Mesenchymal stem cell (in vitro differentiated cells and primary cell): ENCODE measurements around the gene MOG.

Experiments
- DNase-seq: peaks from one replicate; pipeline ENCODE4 v3.0.0-alpha.2; 2013
- H2AFZ ChIP-seq: one replicate; pipeline ENCODE4 v1.6.1; 2013; ENCODE audit warnings: low read depth, mild to moderate bottlenecking, control low read depth, inconsistent platforms, low read length, moderate library complexity
- H2AK5ac ChIP-seq: 2 replicates; pipeline ENCODE4 v1.6.1; 2013; ENCODE audit warnings: low read length, moderate library complexity, mild to moderate bottlenecking, inconsistent platforms; ENCODE audit not compliant: severe bottlenecking
- H2BK120ac ChIP-seq: one replicate; pipeline ENCODE4 v1.6.1; 2013; ENCODE audit warnings: low read depth, mild to moderate bottlenecking, inconsistent platforms, low read length, moderate library complexity
- H2BK12ac ChIP-seq, 2 experiments: one replicate each; pipeline ENCODE4 v1.6.1; 2013; ENCODE audit warnings: inconsistent platforms in 2 of 2, low read length in 2 of 2, mild to moderate bottlenecking in 2 of 2, moderate library complexity in 2 of 2, control low read depth in 1 of 2
- H2BK15ac ChIP-seq: one replicate; pipeline ENCODE4 v1.6.1; 2013; ENCODE audit warnings: mild to moderate bottlenecking, low read depth, inconsistent platforms; ENCODE audit not compliant: poor library complexity, severe bottlenecking
- H2BK5ac ChIP-seq: 2 replicates; pipeline ENCODE4 v1.6.1; 2013; ENCODE audit warnings: low read depth, mild to moderate bottlenecking, low read length, control low read depth, inconsistent platforms; ENCODE audit not compliant: poor library complexity, severe bottlenecking
- H3K14ac ChIP-seq, 2 experiments: one replicate each; pipeline ENCODE4 v1.6.1; 2013; ENCODE audit warnings: inconsistent platforms in 2 of 2, low read length in 2 of 2, control low read depth in 1 of 2, mild to moderate bottlenecking in 1 of 2, moderate library complexity in 1 of 2
- H3K18ac ChIP-seq, 2 experiments: one replicate each; pipeline ENCODE4 v1.6.1; 2013; ENCODE audit warnings: inconsistent platforms in 2 of 2, low read length in 2 of 2, control low read depth in 1 of 2, low read depth in 1 of 2, mild to moderate bottlenecking in 1 of 2
- H3K23ac ChIP-seq, 2 experiments: one replicate each; pipeline ENCODE4 v1.6.1; 2013; ENCODE audit warnings: inconsistent platforms in 2 of 2, low read length in 2 of 2, mild to moderate bottlenecking in 2 of 2, moderate library complexity in 2 of 2, control low read depth in 1 of 2
- H3K27ac ChIP-seq: 2 replicates; pipeline ENCODE4 v1.5.1; 2013; ENCODE audit warnings: mild to moderate bottlenecking, moderate library complexity, low read length, control low read depth, inconsistent platforms; ENCODE audit not compliant: poor library complexity, severe bottlenecking
- H3K27me3 ChIP-seq, 2 experiments: 2 replicates each; pipeline versions ENCODE4 v1.6.1 to v1.7.0; 2013; ENCODE audit warnings: low read length in 2 of 2, mild to moderate bottlenecking in 2 of 2, moderate library complexity in 2 of 2, control low read depth in 1 of 2, inconsistent platforms in 1 of 2; ENCODE audit not compliant: control insufficient read depth in 1 of 2, insufficient read depth in 1 of 2
- H3K36me3 ChIP-seq, 2 experiments: 2 replicates each; pipeline versions ENCODE4 v1.6.1 to v1.7.0; 2013; ENCODE audit warnings: low read length in 2 of 2, control low read depth in 1 of 2, inconsistent platforms in 1 of 2, low read depth in 1 of 2, mild to moderate bottlenecking in 1 of 2; ENCODE audit not compliant: insufficient read depth in 2 of 2, control insufficient read depth in 1 of 2
- H3K4ac ChIP-seq, 2 experiments: one replicate each; pipeline ENCODE4 v1.6.1; 2013; ENCODE audit warnings: inconsistent platforms in 2 of 2, low read length in 2 of 2, mild to moderate bottlenecking in 2 of 2, moderate library complexity in 2 of 2, control low read depth in 1 of 2, low read depth in 1 of 2
- H3K4me1 ChIP-seq: 2 replicates; pipeline ENCODE4 v1.6.1; 2013; ENCODE audit warnings: low read depth, low read length, control low read depth; ENCODE audit not compliant: control insufficient read depth, insufficient read depth
- H3K4me2 ChIP-seq: 2 replicates; pipeline ENCODE4 v1.6.1; 2013; ENCODE audit warnings: low read length, mild to moderate bottlenecking, inconsistent platforms; ENCODE audit not compliant: poor library complexity, severe bottlenecking
- H3K4me3 ChIP-seq, 2 experiments: 2 replicates each; pipeline versions ENCODE4 v1.5.1 to v1.7.0; 2013; ENCODE audit warnings: low read length in 2 of 2, mild to moderate bottlenecking in 2 of 2, control low read depth in 1 of 2, low read depth in 1 of 2; ENCODE audit not compliant: insufficient read depth in 1 of 2
- H3K79me1 ChIP-seq: replicated peaks from 2 replicates; pipeline ENCODE4 v1.6.1; 2013; ENCODE audit warnings: mild to moderate bottlenecking, control low read depth, low read length, inconsistent platforms; ENCODE audit not compliant: poor library complexity, severe bottlenecking
- H3K9ac ChIP-seq: 2 replicates; pipeline ENCODE4 v1.7.0; 2013; ENCODE audit warnings: mild to moderate bottlenecking, low read length, moderate library complexity
- H3K9me3 ChIP-seq: 2 replicates; pipeline ENCODE4 v1.7.0; 2013; ENCODE audit warnings: mild to moderate bottlenecking, low read length; ENCODE audit not compliant: control insufficient read depth
- H4K8ac ChIP-seq: one replicate; pipeline ENCODE4 v1.6.1; 2013; ENCODE audit warnings: inconsistent platforms, mild to moderate bottlenecking, low read length, moderate library complexity
- H4K91ac ChIP-seq: one replicate; pipeline ENCODE4 v1.6.1; 2013; ENCODE audit warnings: mild to moderate bottlenecking, low read length, inconsistent platforms
- WGBS: methylation state at CpG from one replicate; pipeline ENCODE4 v1.1.7; 2013; ENCODE audit warnings: mixed read lengths; 5-methylcytosine and 5-hydroxymethylcytosine counted together

Gene MOG

DNA sequence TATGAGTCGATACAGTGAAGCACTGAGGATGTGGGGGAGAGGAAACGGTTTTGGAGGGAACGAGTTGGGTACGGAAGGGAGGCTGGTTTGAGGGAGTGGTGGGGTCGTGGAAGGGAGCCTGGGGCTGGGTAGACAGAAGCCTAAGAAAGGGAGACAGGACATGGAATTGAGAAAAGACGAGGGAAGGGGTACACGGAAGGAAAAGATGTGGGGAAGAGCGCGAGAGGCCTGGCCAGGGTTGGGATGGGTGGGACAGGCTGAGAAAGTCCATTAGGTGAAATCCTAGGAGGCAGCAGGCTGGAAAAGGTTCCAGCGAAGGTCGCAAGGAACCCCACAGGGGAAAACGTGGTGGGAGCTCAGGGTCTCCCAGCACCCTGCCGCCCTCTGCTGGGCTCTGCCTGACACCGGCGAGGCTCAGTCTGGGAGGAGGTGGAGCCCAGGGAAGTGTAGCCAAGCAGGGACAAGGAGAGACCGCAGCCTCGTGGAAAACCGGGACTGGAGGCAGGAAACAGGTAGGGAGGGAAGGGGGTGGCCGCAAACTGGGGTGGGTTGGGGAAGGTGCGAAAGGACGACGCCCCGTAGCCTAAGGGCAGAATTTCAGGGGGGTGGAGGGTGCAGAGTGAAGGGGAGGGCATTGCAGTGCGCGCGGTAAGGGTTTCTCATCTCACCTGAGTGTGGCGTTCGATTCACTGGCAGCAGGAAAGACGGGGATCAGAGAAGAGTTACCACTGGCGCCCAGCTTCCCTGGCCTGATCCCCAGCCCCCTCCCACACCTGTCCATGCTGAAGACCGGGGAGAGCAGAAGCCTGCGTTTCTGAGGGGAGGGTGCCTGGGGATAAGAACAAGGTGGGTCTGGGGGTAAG is 28.2 kb upstream of the MOG start:
- Histone ChIP-seq H3K27ac (peak overlapping the region; percentile 69), H3K9ac (peak overlapping the region; percentile 87), H2BK12ac (peak overlapping the region; percentile 73 to 94), H3K27me3 (no peaks in the 10 kb centered on the region), H2BK15ac (no peak overlapping the region), H4K8ac (peak overlapping the region; percentile 75), H3K4ac (peak overlapping the region in 1 of 2 experiments; percentile 78), H2AFZ (peak overlapping the region; percentile 60), H2AK5ac (no peak overlapping the region), H2BK5ac (peak overlapping the region; percentile 12), H3K4me2 (peak overlapping the region; percentile 93), H3K9me3 (no peaks in the 10 kb centered on the region), H3K4me3 (peak overlapping the region; percentile 66 to 93), H4K91ac (peak overlapping the region; percentile 71), H3K79me1 (peaks cover 39% of the 10 kb centered on the region), H3K18ac (peak overlapping the region; percentile 82 to 88), H3K36me3 (peaks cover 7% of the 10 kb centered on the region in 2 experiments), H3K14ac (peak overlapping the region in 1 of 2 experiments; percentile 53), H2BK120ac (no peak overlapping the region), H3K4me1 (peaks cover 34% of the 10 kb centered on the region), H3K23ac (peak overlapping the region in 1 of 2 experiments; percentile 57)
- WGBS = 3% methylated on average over 29 of the region's 32 CpGs
- DNase-seq = peak; percentile 86

- Histone ChIP-seq H3K23ac (no peak overlapping the region), H4K8ac (no peak overlapping the region), H3K4me2 (no peak overlapping the region), H3K4me3 (no peak overlapping the region), H2BK12ac (no peak overlapping the region), H2BK15ac (no peak overlapping the region), H3K27ac (no peak overlapping the region), H3K4me1 (peaks cover 36% of the 10 kb centered on the region), H3K18ac (no peak overlapping the region), H2BK5ac (no peak overlapping the region), H4K91ac (no peak overlapping the region), H2AK5ac (no peak overlapping the region), H3K9me3 (no peaks in the 10 kb centered on the region), H3K4ac (no peak overlapping the region), H2BK120ac (no peak overlapping the region), H3K36me3 (peaks cover 0 to 4% of the 10 kb centered on the region in 2 experiments), H2AFZ (no peak overlapping the region), H3K27me3 (no peaks in the 10 kb centered on the region), H3K79me1 (peaks cover 37% of the 10 kb centered on the region), H3K14ac (no peak overlapping the region), H3K9ac (peak overlapping the region; percentile 87)
- DNase-seq = no peak
- WGBS = 83% methylated on average over 1 of the region's 2 CpGs
Observed at GRCh38 chr6:29629571-29629970, 27.3 kb upstream of the MOG start.

- Histone ChIP-seq H3K4me1 (peaks cover 30% of the 10 kb centered on the region), H3K36me3 (peaks cover 0 to 4% of the 10 kb centered on the region in 2 experiments), H3K18ac (no peak overlapping the region), H3K27ac (no peak overlapping the region), H3K4ac (no peak overlapping the region), H2BK12ac (no peak overlapping the region), H2BK5ac (no peak overlapping the region), H2AK5ac (peak overlapping the region; percentile 47), H3K9me3 (no peaks in the 10 kb centered on the region), H4K91ac (no peak overlapping the region), H2BK120ac (no peak overlapping the region), H3K27me3 (no peaks in the 10 kb centered on the region), H3K79me1 (peaks cover 30% of the 10 kb centered on the region), H3K9ac (no peak overlapping the region), H3K14ac (no peak overlapping the region), H2AFZ (no peak overlapping the region), H3K23ac (no peak overlapping the region), H3K4me2 (peak overlapping the region; percentile 41), H2BK15ac (no peak overlapping the region), H3K4me3 (no peak overlapping the region), H4K8ac (no peak overlapping the region)
- 73% methylated on average over 9 of the region's 9 CpGs for WGBS
- DNase-seq = no peak
Observed at GRCh38 chr6:29630315-29630714, 26.6 kb upstream of the MOG start.

- H3K27ac ChIP-seq = peak overlapping the region; percentile 27
- no peak overlapping the region for H2BK15ac ChIP-seq
- H3K18ac ChIP-seq = peak overlapping the region in 1 of 2 experiments; percentile 67
- peaks cover 27% of the 10 kb centered on the region for H3K4me1 ChIP-seq
- DNase-seq = peak; percentile 58
- H2BK5ac ChIP-seq = no peak overlapping the region
- 16% methylated on average over 13 of the region's 14 CpGs for WGBS
- no peak overlapping the region for H3K9ac ChIP-seq
- no peak overlapping the region for H3K14ac ChIP-seq
- peaks cover 0 to 4% of the 10 kb centered on the region in 2 experiments for H3K36me3 ChIP-seq
- H4K91ac ChIP-seq = peak overlapping the region; percentile 45
- H2BK120ac ChIP-seq = no peak overlapping the region
- peaks cover 28% of the 10 kb centered on the region for H3K79me1 ChIP-seq
- no peaks in the 10 kb centered on the region for H3K27me3 ChIP-seq
- peak overlapping the region; percentile 71 for H3K4me2 ChIP-seq
- no peak overlapping the region for H2AK5ac ChIP-seq
- H2BK12ac ChIP-seq = no peak overlapping the region
- H3K9me3 ChIP-seq = no peaks in the 10 kb centered on the region
- no peak overlapping the region for H3K4ac ChIP-seq
- H3K23ac ChIP-seq = no peak overlapping the region
- no peak overlapping the region for H2AFZ ChIP-seq
- peak overlapping the region; percentile 49 to 89 for H3K4me3 ChIP-seq
- no peak overlapping the region for H4K8ac ChIP-seq
Observed at GRCh38 chr6:29631209-29631810, 25.6 kb upstream of the MOG start.
